ENCODE results near the gene GTPBP8. TPM values are rescaled to one million over a fixed set of nuclear protein-coding genes. Genes with fewer than 3 reads are reported as not detected.

GTPBP8 gene
- total RNA-seq, result 26.4 and 36.8 TPM in 2 replicates

GRCh38 chr3:112990672-112991602 is at the start of gene GTPBP8:
GTPBP8 (plus strand) TSS chr3:112990984; CDS start chr3:112991000, 16 bp downstream.

DNA sequence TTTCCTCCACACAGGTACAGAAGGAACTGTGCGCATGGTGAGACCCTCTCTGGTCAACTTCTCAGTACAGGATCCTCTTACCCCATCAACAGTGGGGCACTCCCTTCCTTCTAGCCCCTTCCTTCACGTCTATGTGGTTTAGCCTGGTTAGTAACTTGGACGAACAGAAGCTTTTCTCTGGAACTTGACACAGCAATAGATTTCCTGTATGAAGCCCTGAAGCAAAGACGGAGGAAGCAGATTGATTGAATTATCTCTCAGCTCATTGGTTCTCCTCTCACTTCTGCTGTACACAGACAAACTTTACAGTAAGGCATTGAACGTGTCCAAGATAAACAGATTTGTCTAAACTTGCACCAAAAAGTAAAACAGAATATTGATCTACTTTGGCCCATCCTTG is 15.9 kb upstream of the GTPBP8 start, which contains the start of gene CD200R1:
Gene CD200R1 (minus strand): TSS at position 210 of the 400 bp plus-strand sequence. CDS start 246 bp downstream, outside the sequence.

Other genes starting within 250 kb of the GTPBP8 start
- not detected in 2 replicates for gene CD200R1L, start 144.1 kb upstream of the GTPBP8 start, total RNA-seq
- gene CD200R1, start 15.9 kb upstream of the GTPBP8 start, total RNA-seq, result 0.16 TPM in 1 of 2 replicates, not detected in the other
- 60.7 and 67.2 TPM in 2 replicates for gene BOC, start 220.6 kb downstream of the GTPBP8 start, total RNA-seq